GM10266 (cell line): ENCODE measurements around the gene SRPK2.
"Not testable (repeated sequence)": the region's sequence is repeated elsewhere in the genome, so short reads cannot be mapped to it uniquely, and the experiment has no call there.

Experiments used
- DNase-seq: peaks from one replicate; pipeline ENCODE4 v3.0.0; 2012; ENCODE audit errors: extremely low spot score
- CTCF ChIP-seq: IDR thresholded peaks from 2 replicates; pipeline ENCODE4 v1.5.1; 2012; ENCODE audit warnings: mild to moderate bottlenecking, low read depth; ENCODE audit not compliant: control insufficient read depth, insufficient read depth; ENCODE audit errors: missing control alignments

The SRPK2 gene

GRCh38 chr7:105304040-105304895 lies 84.5 kb downstream of the SRPK2 start:
- no peak for TF ChIP-seq CTCF
- no peak for DNase-seq

GRCh38 chr7:105300587-105300986 lies 88.1 kb downstream of the SRPK2 start:
- DNase-seq, result not testable (repeated sequence)

GRCh38 chr7:105298439-105298894 lies 90.3 kb downstream of the SRPK2 start:
- TF ChIP-seq CTCF, result no peak

GRCh38 chr7:105297985-105298384 lies 90.7 kb downstream of the SRPK2 start:
- peak; percentile 29 for DNase-seq
- no peak for TF ChIP-seq CTCF

More at GRCh38 chr7:105298439-105298894, 90.3 kb downstream of the SRPK2 start:
- DNase-seq, result peak; percentile 72

GRCh38 chr7:105297309-105297708 lies 91.4 kb downstream of the SRPK2 start:
- no peak for DNase-seq
- TF ChIP-seq CTCF, result no peak

- no peak for DNase-seq
- TF ChIP-seq CTCF, result no peak
Measured at GRCh38 chr7:105296491-105296890, 92.2 kb downstream of the SRPK2 start.

GRCh38 chr7:105295596-105296352 lies 92.9 kb downstream of the SRPK2 start:
- no peak for DNase-seq
- TF ChIP-seq CTCF, result no peak

GRCh38 chr7:105294482-105294881 lies 94.2 kb downstream of the SRPK2 start:
- not testable (repeated sequence) for DNase-seq
